Gastrocnemius medialis (tissue), 4 donors: Measurements from ENCODE around the gene LGALS4.
A peak's percentile ranks its signal among the peaks of the same experiment; 100 is the strongest.

Experiments used
- POLR2A ChIP-seq, 2 donors: fragments of 450-650 bp; IDR thresholded peaks; one replicate each; pipeline ENCODE4 v1.6.1; 2017; ENCODE audit warnings: antibody characterized with exemption in 2 of 2, mild to moderate bottlenecking in 2 of 2, moderate library complexity in 2 of 2
- TF ChIP-seq, protein P1 (sequence below), 5 experiments: fragments of 450-650 bp in 3 of 5; fragments of 200-600 bp in 2 of 5; sonication (generic) in 2 of 5; IDR thresholded peaks in 4 of 5; conservative IDR thresholded peaks in 1 of 5; 1 replicate in 4 of 5; 2 replicates in 1 of 5; pipeline ENCODE4 v1.5.1; 2016 to 2019; ENCODE audit warnings: antibody characterized with exemption in 5 of 5, mild to moderate bottlenecking in 3 of 5, moderate library complexity in 3 of 5

- TF ChIP-seq, protein P1, sequence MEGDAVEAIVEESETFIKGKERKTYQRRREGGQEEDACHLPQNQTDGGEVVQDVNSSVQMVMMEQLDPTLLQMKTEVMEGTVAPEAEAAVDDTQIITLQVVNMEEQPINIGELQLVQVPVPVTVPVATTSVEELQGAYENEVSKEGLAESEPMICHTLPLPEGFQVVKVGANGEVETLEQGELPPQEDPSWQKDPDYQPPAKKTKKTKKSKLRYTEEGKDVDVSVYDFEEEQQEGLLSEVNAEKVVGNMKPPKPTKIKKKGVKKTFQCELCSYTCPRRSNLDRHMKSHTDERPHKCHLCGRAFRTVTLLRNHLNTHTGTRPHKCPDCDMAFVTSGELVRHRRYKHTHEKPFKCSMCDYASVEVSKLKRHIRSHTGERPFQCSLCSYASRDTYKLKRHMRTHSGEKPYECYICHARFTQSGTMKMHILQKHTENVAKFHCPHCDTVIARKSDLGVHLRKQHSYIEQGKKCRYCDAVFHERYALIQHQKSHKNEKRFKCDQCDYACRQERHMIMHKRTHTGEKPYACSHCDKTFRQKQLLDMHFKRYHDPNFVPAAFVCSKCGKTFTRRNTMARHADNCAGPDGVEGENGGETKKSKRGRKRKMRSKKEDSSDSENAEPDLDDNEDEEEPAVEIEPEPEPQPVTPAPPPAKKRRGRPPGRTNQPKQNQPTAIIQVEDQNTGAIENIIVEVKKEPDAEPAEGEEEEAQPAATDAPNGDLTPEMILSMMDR (IDR thresholded peaks at IDR 0.05 in 4 of 5, conservative IDR thresholded peaks at IDR 0.05 in 1 of 5) = no peak
- peak in 1 of 2 donors; percentile 13 for TF ChIP-seq POLR2A (IDR thresholded peaks at IDR 0.05)
Observed at GRCh38 chr19:38852231-38853044, 39.7 kb upstream of the LGALS4 start.
